Colonic mucosa (tissue), 4 donors: ENCODE measurements around the gene FLT3. TPM values are rescaled to one million over a fixed set of nuclear protein-coding genes. Genes with fewer than 3 reads are reported as not detected.

Experiments
- DNase-seq: peaks from one replicate; pipeline ENCODE4 v3.0.0-alpha.2; 2020
- H3K27ac ChIP-seq: fragments of 200-600 bp; one replicate; pipeline ENCODE4 v1.8.0; 2021
- H3K27me3 ChIP-seq: fragments of 200-600 bp; one replicate; pipeline ENCODE4 v1.8.0; 2021
- H3K36me3 ChIP-seq: fragments of 200-600 bp; one replicate; pipeline ENCODE4 v1.8.0; 2021
- H3K4me1 ChIP-seq: fragments of 200-600 bp; one replicate; pipeline ENCODE4 v1.8.0; 2021; ENCODE audit warnings: mild to moderate bottlenecking
- H3K4me3 ChIP-seq: fragments of 200-600 bp; one replicate; pipeline ENCODE4 v1.8.0; 2021
- H3K9ac ChIP-seq, 2 donors: one replicate each; pipeline ENCODE4 v1.7.0; 2013; ENCODE audit warnings: control low read depth in 2 of 2, low read depth in 2 of 2, low read length in 2 of 2
- H3K9me3 ChIP-seq: fragments of 200-600 bp; one replicate; pipeline ENCODE4 v1.8.0; 2021
- intact Hi-C: fragments of 100-400 bp; cut with DNase I; formaldehyde crosslinking; loops from one replicate; pipeline ENCODE4 v1.14.1; 2022
- total RNA-seq, 2 donors: library from RNA; stranded (reverse); fragmentation: NEBNext Ultra II Directional in 1 of 2; extraction: Animal tissue kit (Norgen Biotek cat#: 25700) in 1 of 2; gene quantifications; one replicate each; pipeline ENCODE4 v1.2.1, GENCODE V29; 2021
- TF ChIP-seq, protein P1 (sequence below): fragments of 200-600 bp; IDR thresholded peaks from one replicate; pipeline ENCODE4 v1.8.0; 2022; ENCODE audit warnings: antibody characterized with exemption, mild to moderate bottlenecking
- donor health status: healthy.
- donor health status: DM: no; HTN: no; CAD: no.
- donor health status: DM: no; HTN: no; CAD: no.

The FLT3 gene
- total RNA-seq, 2 donors from 2014 or later = 0.19 TPM; not detected in 1

DNA sequence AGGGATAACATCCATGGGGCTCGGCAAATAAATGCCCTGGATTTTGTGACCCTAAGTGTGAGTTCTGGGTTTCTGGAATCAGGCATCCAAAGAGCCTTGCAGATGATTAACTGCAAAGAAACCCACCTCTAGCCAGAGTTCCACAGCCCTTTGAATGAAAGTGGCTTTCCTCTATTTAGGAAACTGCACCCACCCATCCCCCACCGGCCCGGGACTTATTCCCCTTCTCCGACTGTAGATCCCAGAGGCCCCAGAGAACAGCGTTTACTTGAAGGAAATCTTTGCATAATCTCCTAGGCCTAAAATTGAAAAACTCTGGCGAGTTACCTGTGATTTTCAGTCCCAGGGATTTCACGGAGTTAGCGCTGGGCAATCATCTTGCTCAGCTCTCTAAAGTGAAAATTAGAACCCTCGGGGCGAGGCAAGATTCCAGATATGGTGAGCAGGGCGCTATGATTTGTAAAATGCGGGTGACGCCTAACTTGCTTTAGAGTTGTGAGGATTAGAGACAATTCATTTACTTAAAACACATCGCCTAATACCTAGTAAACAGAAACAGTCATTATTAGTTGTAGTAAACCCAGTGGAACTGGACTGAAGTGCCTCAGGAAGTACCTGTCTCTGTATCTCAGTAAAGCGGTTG, 121.3 kb downstream of the FLT3 start:
- TF ChIP-seq, protein P1, sequence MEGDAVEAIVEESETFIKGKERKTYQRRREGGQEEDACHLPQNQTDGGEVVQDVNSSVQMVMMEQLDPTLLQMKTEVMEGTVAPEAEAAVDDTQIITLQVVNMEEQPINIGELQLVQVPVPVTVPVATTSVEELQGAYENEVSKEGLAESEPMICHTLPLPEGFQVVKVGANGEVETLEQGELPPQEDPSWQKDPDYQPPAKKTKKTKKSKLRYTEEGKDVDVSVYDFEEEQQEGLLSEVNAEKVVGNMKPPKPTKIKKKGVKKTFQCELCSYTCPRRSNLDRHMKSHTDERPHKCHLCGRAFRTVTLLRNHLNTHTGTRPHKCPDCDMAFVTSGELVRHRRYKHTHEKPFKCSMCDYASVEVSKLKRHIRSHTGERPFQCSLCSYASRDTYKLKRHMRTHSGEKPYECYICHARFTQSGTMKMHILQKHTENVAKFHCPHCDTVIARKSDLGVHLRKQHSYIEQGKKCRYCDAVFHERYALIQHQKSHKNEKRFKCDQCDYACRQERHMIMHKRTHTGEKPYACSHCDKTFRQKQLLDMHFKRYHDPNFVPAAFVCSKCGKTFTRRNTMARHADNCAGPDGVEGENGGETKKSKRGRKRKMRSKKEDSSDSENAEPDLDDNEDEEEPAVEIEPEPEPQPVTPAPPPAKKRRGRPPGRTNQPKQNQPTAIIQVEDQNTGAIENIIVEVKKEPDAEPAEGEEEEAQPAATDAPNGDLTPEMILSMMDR = no peak
- Histone ChIP-seq H3K9ac (peak overlapping the region; percentile 78 to 91), H3K27ac (peak overlapping the region; percentile 84), H3K27me3 (peaks cover 22% of the 10 kb centered on the region), H3K9me3 (no peaks in the 10 kb centered on the region), H3K4me3 (peak overlapping the region; percentile 49), H3K4me1 (no peaks in the 10 kb centered on the region), H3K36me3 (no peaks in the 10 kb centered on the region)
- intact Hi-C loops = loop anchor here (10.0 kb wide), 1 partner anchor 1024 kb away; no protein-coding TSS in a partner anchor
- DNase-seq = peak; percentile 29

DNA sequence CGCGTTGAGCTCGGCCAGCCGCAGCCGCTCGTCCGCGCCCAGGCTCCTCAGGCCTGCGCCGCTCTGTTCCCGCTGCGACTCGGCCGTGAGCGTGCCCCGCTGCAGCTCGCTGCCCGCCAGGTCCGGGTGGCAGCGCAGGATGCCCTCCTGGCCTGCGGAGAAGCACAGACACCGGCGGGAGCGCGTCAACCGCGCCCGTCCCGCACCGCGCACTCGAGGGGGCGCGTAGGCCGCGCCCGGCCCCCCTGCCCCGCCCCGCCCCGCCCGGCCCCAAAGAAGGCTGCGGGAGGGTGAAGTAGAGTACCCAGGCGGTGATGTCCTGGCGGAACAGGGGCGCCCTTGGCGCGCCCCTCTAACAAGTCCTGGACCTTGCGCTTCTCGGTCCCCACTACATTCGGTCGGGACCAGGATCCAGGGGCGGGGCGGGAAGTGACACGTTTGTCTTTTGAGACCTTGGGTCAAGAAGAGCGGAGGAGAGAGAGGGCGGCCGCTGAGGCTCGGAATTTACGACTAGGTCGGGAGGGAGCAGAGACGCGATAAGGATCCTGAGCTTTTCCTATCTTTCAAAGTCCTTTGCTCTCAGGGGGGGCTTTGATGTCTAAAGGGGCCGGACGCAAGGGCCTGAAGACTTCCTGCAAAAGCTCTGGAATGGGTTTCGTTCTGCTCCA, 121.9 kb downstream of the FLT3 start:
- intact Hi-C loops = loop anchor here (10.0 kb wide), 1 partner anchor 1024 kb away; no protein-coding TSS in a partner anchor
- H3K27ac ChIP-seq = peak overlapping the region; percentile 84
- H3K9ac ChIP-seq = peak overlapping the region; percentile 91
- peak overlapping the region; percentile 49 for H3K4me3 ChIP-seq
- H3K27me3 ChIP-seq = peaks cover 22% of the 10 kb centered on the region
- TF ChIP-seq, protein P1 = no peak
- peak; percentile 73 for DNase-seq
- H3K4me1 ChIP-seq = no peaks in the 10 kb centered on the region
- no peaks in the 10 kb centered on the region for H3K36me3 ChIP-seq
- no peaks in the 10 kb centered on the region for H3K9me3 ChIP-seq

DNA sequence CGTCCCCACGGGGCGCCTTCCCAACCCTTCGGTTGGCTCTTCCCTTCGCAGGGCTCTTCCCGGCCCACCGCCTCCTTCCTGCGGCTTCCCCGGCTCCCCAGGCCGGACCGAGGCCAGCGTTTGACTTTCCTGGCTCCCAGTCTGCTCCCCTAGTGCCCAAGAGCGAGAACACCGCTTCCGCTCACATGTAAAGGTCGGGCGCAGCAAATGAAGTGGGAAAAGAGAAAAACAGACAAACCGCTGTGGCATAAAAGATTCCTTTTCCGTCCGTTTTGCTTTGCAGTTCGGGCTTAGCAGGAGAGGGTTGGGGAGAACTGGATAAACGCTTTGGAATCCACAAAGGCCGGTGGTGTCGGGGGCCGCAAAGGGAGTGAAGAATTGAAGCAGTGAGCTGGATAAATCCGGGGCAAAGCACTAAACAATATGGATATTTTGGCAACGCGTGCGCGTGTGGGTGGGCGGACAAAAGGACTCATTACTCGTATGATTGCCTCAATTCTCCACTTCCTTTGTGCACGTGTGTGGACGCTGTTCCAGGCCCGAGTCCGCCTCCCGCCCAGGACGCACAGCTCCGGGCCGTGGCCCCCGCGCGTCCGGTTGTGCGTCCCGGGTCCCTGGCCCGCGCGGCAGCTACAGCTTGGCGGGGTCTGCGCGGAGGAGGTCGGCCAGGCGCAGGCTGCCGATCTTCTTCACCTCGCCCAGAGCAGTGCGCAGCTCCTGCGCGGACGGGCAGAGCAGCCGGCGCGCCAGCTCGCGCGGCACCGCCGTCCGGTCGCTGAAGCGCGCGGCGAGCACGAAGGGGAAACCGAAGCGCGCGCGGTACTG, 122.7 kb downstream of the FLT3 start:
- H3K36me3 ChIP-seq = no peaks in the 10 kb centered on the region
- H3K27ac ChIP-seq = peak overlapping the region; percentile 84
- peaks cover 22% of the 10 kb centered on the region for H3K27me3 ChIP-seq
- no peaks in the 10 kb centered on the region for H3K9me3 ChIP-seq
- intact Hi-C loops = loop anchor here (10.0 kb wide), 1 partner anchor 1023 kb away; no protein-coding TSS in a partner anchor
- peak; percentile 28 for DNase-seq
- H3K4me3 ChIP-seq = peak overlapping the region; percentile 49
- no peaks in the 10 kb centered on the region for H3K4me1 ChIP-seq
- TF ChIP-seq, protein P1 = no peak
- H3K9ac ChIP-seq = peak overlapping the region; percentile 91

DNA sequence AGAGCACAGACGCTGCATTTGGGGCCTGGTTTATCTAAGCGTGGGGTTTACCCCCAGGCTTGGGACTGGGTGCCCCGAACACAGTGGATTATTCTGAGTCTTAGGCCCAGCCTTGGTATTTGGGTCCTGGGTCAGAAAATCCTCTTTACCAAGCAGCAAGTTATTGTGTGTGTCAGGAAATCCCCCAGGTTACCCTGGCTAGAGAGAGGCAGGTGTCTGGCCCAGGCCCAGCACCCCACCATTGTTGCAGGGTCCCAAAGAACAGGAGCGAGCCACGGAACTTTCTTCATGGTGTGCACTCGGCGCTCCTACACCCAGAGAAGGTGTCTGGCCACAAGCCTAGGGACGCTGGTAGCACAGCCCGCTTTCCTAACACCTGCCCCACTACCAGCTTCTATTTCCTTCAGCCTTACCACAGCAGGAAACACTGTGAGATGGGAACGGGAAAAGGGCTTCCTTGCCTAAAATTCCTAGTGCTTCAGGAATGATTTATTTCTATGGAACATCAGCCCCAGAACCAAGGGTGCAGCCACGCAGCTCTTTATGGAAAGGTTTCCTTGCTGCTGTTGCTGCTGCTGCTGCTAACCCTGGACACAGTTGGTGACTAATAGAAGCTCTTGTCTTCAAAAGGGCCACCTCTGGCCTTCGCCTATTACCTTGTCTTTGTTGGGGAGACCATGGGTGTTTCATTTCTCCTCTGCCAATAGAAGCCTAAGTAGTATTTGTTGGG, 123.8 kb downstream of the FLT3 start:
- TF ChIP-seq, protein P1 = no peak
- Histone ChIP-seq H3K9ac (peak overlapping the region; percentile 91), H3K27ac (peak overlapping the region; percentile 84), H3K4me3 (peak overlapping the region; percentile 49), H3K36me3 (no peaks in the 10 kb centered on the region), H3K9me3 (no peaks in the 10 kb centered on the region), H3K27me3 (peaks cover 22% of the 10 kb centered on the region), H3K4me1 (no peaks in the 10 kb centered on the region)
- intact Hi-C loops = loop anchor here (10.0 kb wide), 1 partner anchor 1022 kb away; no protein-coding TSS in a partner anchor
- DNase-seq = no peak
